ENCODE measurements around the gene INO80D. TPM values are rescaled to one million over a fixed set of nuclear protein-coding genes. Genes with fewer than 3 reads are reported as not detected.

Gene INO80D
- total RNA-seq, 1 donor from 2014 or later, result 29.4 TPM

DNA sequence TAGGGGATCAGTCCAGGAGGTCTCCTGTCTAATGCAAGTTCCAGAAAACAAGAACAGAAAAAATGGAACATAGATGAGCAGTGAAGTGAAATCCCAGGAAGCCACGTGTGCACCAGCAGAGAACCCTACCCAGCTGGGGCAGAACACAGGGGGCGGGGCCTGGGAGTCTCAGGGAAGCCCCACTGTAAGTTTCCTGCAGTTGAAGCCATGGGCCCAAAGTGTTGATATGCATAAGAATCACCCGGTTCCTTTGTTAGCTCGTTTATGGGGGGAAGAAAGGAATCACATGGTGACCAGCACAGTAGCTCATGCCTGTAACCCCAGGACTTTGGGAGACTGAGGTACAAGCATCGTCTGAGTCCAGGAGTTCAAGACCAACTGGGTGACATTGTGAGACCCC lies 131.3 kb downstream of the INO80D start:
- intact Hi-C loops (cut with DNase I), result no loop called here
- no peak for ATAC-seq
- DNase-seq, result no peak

DNA sequence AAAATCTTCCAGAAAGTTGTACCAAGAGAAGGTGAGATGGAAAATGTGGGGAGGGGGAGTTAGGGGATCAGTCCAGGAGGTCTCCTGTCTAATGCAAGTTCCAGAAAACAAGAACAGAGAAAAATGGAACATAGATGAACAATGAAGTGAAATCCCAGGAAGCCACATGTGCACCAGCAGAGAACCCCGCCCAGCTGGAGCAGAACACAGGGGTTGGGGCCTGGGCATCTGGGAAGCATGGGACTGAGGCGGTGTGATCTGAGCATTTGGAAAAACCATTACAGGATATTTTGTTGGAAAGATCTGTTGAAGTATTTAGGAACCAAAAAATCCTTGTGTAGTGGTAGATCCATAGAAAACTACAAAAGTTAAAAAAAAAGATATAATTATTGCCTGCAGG lies 133.7 kb downstream of the INO80D start:
- Histone ChIP-seq H3K27me3 (no peaks in the 10 kb centered on the region), H3K36me3 (no peaks in the 10 kb centered on the region), H3K27ac (no peak overlapping the region), H3K9me3 (no peaks in the 10 kb centered on the region), H3K4me3 (no peak overlapping the region), H3K4me1 (peaks cover 3% of the 10 kb centered on the region)
- DNase-seq, result no peak
- no peak for ATAC-seq
- TF ChIP-seq, protein P1, sequence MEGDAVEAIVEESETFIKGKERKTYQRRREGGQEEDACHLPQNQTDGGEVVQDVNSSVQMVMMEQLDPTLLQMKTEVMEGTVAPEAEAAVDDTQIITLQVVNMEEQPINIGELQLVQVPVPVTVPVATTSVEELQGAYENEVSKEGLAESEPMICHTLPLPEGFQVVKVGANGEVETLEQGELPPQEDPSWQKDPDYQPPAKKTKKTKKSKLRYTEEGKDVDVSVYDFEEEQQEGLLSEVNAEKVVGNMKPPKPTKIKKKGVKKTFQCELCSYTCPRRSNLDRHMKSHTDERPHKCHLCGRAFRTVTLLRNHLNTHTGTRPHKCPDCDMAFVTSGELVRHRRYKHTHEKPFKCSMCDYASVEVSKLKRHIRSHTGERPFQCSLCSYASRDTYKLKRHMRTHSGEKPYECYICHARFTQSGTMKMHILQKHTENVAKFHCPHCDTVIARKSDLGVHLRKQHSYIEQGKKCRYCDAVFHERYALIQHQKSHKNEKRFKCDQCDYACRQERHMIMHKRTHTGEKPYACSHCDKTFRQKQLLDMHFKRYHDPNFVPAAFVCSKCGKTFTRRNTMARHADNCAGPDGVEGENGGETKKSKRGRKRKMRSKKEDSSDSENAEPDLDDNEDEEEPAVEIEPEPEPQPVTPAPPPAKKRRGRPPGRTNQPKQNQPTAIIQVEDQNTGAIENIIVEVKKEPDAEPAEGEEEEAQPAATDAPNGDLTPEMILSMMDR (IDR thresholded peaks at IDR 0.05), result no peak
- intact Hi-C loops (cut with DNase I), result no loop called here

More for the DNA sequence above, 131.3 kb downstream of the INO80D start:
- Histone ChIP-seq H3K27me3 (no peaks in the 10 kb centered on the region), H3K4me1 (no peaks in the 10 kb centered on the region), H3K9me3 (no peaks in the 10 kb centered on the region), H3K4me3 (no peak overlapping the region), H3K36me3 (no peaks in the 10 kb centered on the region), H3K27ac (no peak overlapping the region)
- TF ChIP-seq, protein P1 (IDR thresholded peaks at IDR 0.05), result no peak

DNA sequence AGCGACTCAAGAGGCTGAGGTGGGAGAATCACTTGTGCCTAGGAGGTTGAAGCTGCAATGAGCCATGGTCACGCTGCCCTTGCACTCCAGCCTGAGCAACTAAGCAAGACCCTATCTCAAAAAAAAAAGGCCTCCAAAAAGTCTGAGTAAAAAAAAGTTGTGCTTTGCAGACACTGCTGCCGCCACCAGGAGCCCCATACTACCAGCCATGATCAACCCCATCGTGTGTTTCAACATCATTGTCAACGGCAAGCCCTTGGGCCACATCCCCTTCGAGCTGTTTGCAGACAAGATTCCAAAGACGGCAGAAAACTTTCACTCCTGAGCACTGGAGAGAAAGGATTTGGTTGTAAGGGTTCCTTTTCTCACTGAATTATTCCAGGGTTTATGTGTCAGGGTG lies 137.1 kb downstream of the INO80D start:
- no peak for DNase-seq
- intact Hi-C loops (cut with DNase I), result no loop called here
- ATAC-seq, result no peak
- H3K36me3 ChIP-seq, result no peaks in the 10 kb centered on the region
- H3K27ac ChIP-seq, result no peak overlapping the region
- TF ChIP-seq, protein P1 (IDR thresholded peaks at IDR 0.05), result no peak
- no peaks in the 10 kb centered on the region for H3K9me3 ChIP-seq
- peaks cover 4% of the 10 kb centered on the region for H3K4me1 ChIP-seq
- H3K27me3 ChIP-seq, result no peaks in the 10 kb centered on the region
- no peak overlapping the region for H3K4me3 ChIP-seq

DNA sequence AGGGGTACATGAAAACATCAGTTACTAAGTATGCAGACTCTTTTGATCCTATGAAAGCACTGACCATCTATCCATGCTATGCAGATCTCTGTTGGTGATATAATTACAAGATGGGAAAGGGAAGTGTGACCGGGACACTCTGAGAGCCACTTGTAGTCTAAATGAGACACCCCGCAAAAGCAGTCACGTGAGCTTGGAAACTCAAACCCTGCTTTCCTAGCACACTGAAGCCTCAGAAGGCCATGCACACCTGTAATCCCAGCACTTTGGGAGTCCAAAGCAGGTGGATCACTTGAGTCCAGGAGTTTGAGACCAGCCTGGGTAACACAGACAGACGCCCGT lies 137.5 kb downstream of the INO80D start:
- Histone ChIP-seq H3K27me3 (no peaks in the 10 kb centered on the region), H3K9me3 (no peaks in the 10 kb centered on the region), H3K36me3 (no peaks in the 10 kb centered on the region), H3K4me3 (no peak overlapping the region), H3K4me1 (peaks cover 4% of the 10 kb centered on the region), H3K27ac (peak overlapping the region; percentile 12)
- TF ChIP-seq, protein P1 (IDR thresholded peaks at IDR 0.05), result no peak
- intact Hi-C loops (cut with DNase I), result no loop called here
- ATAC-seq (no peak), DNase-seq (no peak)

DNA sequence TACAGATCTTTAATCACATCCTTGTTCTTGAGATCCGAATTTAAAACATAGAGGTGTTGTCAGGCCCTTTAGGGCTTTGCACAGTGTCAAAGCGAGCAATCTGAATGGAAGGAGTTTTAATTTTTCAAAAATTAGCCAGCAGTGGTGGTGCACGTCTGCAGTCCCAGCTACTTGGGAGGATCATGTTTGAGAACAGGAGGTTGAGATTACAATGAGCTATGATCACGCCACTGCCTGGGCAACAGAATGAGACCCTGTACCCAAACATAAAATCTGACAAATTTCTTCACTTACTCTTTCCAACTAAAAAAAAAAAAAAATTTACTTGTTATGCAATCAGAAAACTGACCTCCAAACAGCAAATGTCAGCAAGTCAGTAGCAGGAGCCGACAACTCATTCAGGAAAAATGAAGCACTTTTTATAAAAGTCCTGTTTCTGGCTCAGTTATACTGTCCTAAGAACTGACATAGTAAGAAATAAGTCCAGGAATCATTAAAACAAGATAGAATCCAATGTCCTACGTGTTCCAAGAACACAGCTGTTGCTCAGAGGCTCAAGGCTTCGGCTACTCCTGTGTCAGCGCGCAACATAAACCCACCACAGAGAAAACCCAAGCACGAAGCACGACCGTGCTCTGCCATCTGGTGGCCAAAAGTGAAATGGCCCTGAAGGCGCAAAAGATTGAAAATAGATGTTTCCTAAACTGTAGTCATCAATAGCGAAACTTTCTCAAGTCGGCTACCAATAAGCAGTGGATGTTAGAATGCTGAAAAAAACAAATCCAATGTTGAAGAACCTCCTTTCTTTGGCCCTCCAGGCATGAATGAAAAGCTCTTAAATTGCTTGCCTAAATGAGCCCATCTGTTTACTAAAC lies 138.1 kb downstream of the INO80D start:
- DNase-seq (no peak), ATAC-seq (peak; percentile 85)
- no peaks in the 10 kb centered on the region for H3K27me3 ChIP-seq
- H3K27ac ChIP-seq, result peak overlapping the region; percentile 18
- intact Hi-C loops (cut with DNase I), result no loop called here
- no peaks in the 10 kb centered on the region for H3K36me3 ChIP-seq
- no peak overlapping the region for H3K4me3 ChIP-seq
- H3K4me1 ChIP-seq, result peaks cover 4% of the 10 kb centered on the region
- no peaks in the 10 kb centered on the region for H3K9me3 ChIP-seq
- TF ChIP-seq, protein P1 (IDR thresholded peaks at IDR 0.05), result peak; percentile 95
